Stimulated activated CD4-positive, alpha-beta T cell treated with anti-CD3 and anti-CD28 coated beads, Interleukin-4, amount 100 ng/mL, for 1 hour (primary cell): ENCODE data around the gene MORN1.

ENCODE experiments used
- DNase-seq: peaks from one replicate; pipeline ENCODE4 v3.0.0-alpha.2; 2020

MORN1 gene

GRCh38 chr1:2349806-2350205, 41.5 kb downstream of the MORN1 start:
- no peak for DNase-seq

- DNase-seq: no peak
Observed at GRCh38 chr1:2348346-2349325, 42.7 kb downstream of the MORN1 start.

GRCh38 chr1:2347896-2348295, 43.5 kb downstream of the MORN1 start:
- DNase-seq: no peak

- DNase-seq: no peak
Observed at GRCh38 chr1:2347409-2347785, 44.0 kb downstream of the MORN1 start.

GRCh38 chr1:2346691-2347408, 44.5 kb downstream of the MORN1 start:
- DNase-seq: no peak

GRCh38 chr1:2345297-2346075, 45.9 kb downstream of the MORN1 start:
- no peak for DNase-seq

- DNase-seq: no peak
Observed at GRCh38 chr1:2344744-2345296, 46.5 kb downstream of the MORN1 start.

- no peak for DNase-seq
Observed at GRCh38 chr1:2344121-2344681, 47.2 kb downstream of the MORN1 start.

- DNase-seq: no peak
Observed at GRCh38 chr1:2343023-2343935, 48.1 kb downstream of the MORN1 start.

GRCh38 chr1:2342384-2343022, 48.9 kb downstream of the MORN1 start:
- no peak for DNase-seq

GRCh38 chr1:2341706-2342383, 49.5 kb downstream of the MORN1 start:
- DNase-seq: no peak

- DNase-seq: no peak
Observed at GRCh38 chr1:2340918-2341254, 50.5 kb downstream of the MORN1 start.

GRCh38 chr1:2340086-2340917, 51.1 kb downstream of the MORN1 start:
- DNase-seq: no peak

- no peak for DNase-seq
Observed at GRCh38 chr1:2339206-2340085, 51.9 kb downstream of the MORN1 start.

GRCh38 chr1:2337501-2337900, 53.9 kb downstream of the MORN1 start:
- DNase-seq: no peak

- DNase-seq: no peak
Observed at GRCh38 chr1:2337081-2337480, 54.3 kb downstream of the MORN1 start.

- no peak for DNase-seq
Observed at GRCh38 chr1:2336499-2336898, 54.9 kb downstream of the MORN1 start.

GRCh38 chr1:2335721-2336455, 55.5 kb downstream of the MORN1 start:
- no peak for DNase-seq
